C4-2B (cell line): Measurements from ENCODE around the gene RTKN.

Experiments used
- CTCF ChIP-seq: fragments of 450-650 bp; conservative IDR thresholded peaks from 2 replicates; pipeline ENCODE4 v1.5.1; 2017; ENCODE audit warnings: mild to moderate bottlenecking
- ZFX ChIP-seq: fragments of 450-650 bp; IDR thresholded peaks from 2 replicates; pipeline ENCODE4 v1.6.1; 2017

GRCh38 chr2:74401891-74402290, 39.8 kb downstream of the RTKN start:
- TF ChIP-seq CTCF (no peak), ZFX (no peak)
